Cardiac fibroblast (primary cell): ENCODE results near the gene CDC20B.

Experiments
- DNase-seq, 2 donors: peaks; one replicate each; pipeline versions ENCODE4 v3.0.0 to v3.0.0-alpha.2; 2010; ENCODE audit warnings: low read depth in 2 of 2
- H3K4me3 ChIP-seq, 2 donors: replicated peaks in 1 of 2; 1 replicate in 1 of 2; 2 replicates in 1 of 2; pipeline ENCODE4 v1.5.1; 2011; ENCODE audit warnings: low read depth in 2 of 2, low read length in 2 of 2, mild to moderate bottlenecking in 2 of 2, moderate library complexity in 1 of 2
- CTCF ChIP-seq: IDR thresholded peaks from one replicate; pipeline ENCODE4 v1.5.1; 2011; ENCODE audit warnings: low read depth, mild to moderate bottlenecking, low read length, inconsistent platforms

The CDC20B gene

DNA sequence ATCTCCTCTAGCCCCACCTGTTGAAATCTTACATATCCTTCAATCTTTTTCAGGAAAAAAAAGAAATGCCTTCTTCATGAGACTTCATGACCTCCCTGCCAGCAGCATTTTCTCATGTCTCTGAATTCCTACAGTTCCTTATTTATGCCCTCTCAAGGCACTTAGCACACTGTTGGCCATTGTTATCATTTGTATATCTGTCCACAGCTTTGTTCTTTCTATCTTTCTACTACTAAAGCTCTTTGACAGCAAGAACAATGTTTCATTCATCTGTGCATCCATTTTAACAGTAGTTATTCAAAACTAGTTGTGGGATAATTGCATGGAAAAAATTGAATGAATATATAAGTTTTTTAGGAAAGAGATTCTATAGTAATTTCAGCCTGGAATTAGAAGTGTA lies 91.4 kb downstream of the CDC20B start:
- no peak overlapping the region for H3K4me3 ChIP-seq
- DNase-seq = no peak
- no peak for TF ChIP-seq CTCF

DNA sequence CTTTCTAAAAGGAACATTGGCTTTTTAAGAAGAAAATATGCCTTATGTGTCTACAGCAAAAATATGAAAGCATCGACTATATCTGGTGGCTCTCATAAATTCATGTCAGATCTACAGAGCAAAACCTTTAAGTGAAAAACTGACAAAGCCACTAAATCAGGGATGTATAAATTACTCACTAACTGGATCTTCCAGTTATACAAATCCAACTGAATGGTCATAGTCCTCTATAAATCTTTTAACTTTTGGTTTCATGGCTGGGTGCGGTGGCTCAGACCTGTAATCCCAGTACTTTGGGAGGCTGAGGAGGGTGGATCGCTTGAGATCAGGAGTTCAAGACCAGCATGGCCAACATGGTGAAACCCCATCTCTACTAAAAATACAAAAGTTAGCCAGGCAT lies 99.8 kb downstream of the CDC20B start:
- no peak for TF ChIP-seq CTCF
- no peak for DNase-seq
- H3K4me3 ChIP-seq = no peak overlapping the region

DNA sequence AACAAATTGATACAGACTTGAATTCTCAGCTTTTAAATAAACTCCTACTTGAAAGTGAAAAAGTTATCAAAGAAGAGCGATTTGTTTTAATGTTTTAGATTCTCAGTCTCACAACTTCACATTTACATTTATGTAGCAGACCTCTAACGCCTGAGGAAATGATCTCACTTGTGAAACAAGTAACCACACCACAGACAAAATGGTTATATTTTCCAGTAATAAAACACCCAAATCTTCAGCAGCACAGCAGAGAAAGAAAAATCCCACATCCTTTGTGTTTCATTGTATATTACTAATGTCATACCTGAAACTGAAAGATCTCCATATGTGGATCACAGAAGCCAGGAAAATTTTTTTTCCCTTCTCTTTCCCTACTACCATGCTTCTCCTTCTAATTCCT lies 100.3 kb downstream of the CDC20B start:
- H3K4me3 ChIP-seq = no peak overlapping the region
- no peak for TF ChIP-seq CTCF
- no peak for DNase-seq

GRCh38 chr5:55071413-55071812 lies 101.6 kb downstream of the CDC20B start:
- no peak for TF ChIP-seq CTCF
- no peak for DNase-seq
- no peak overlapping the region for H3K4me3 ChIP-seq

DNA sequence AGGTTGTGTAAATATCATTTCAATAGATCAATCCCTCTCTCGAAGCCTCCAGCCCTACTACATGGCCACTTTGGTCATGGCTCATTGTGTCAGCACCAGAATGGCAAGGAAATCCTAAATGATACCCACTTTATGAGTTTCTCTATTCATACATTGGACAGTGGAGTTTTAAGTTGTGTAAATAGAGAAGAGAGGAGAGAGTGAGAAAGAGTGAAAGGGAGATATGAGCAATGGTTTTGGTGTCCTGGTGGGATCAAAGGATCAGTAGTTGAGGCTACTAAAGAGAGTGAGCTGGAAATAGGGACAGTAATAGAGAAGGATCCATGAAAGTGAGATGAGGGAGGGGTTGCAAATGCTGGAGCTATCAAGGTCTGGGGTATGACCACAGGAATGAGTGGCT lies 102.0 kb downstream of the CDC20B start:
- TF ChIP-seq CTCF = no peak
- DNase-seq = no peak
- no peak overlapping the region for H3K4me3 ChIP-seq

GRCh38 chr5:55066277-55066676 lies 106.7 kb downstream of the CDC20B start:
- DNase-seq = no peak
- no peak overlapping the region for H3K4me3 ChIP-seq
- no peak for TF ChIP-seq CTCF

DNA sequence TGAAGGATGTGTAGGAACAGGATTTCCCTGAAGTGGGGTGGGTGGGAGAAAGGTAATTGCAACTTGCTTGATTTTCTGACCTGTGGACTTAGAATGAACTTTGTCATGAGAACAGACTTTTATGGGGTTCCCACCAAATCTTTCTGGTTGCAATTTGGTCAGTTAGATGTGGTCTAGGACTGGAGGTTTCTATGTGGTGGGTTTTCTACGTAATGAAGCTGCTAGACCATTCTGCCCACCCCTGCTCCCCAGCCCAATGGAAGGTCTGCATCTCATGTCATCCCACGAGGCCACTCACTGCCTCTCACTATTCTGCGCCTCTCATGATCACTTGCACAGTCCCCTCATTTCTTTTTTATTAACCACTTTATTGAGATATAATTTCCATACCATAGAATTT lies 108.5 kb downstream of the CDC20B start:
- TF ChIP-seq CTCF = no peak
- DNase-seq = no peak

More for the DNA sequence above, 108.5 kb downstream of the CDC20B start:
- H3K4me3 ChIP-seq = no peak overlapping the region
